ENCODE data around the gene ADNP2.

GRCh38 chr18:80180778-80181564, 71.9 kb downstream of the ADNP2 start:
- TF ChIP-seq POLR2A (IDR thresholded peaks at IDR 0.05; ENCODE audit: low read depth, low read length) (no peak), TAF1 (IDR thresholded peaks at IDR 0.05; ENCODE audit: low read depth, low read length) (no peak)
